CD4-positive, alpha-beta memory T cell (primary cell): ENCODE results near the gene GALNT12. TPM values are rescaled to one million over a fixed set of nuclear protein-coding genes. Genes with fewer than 3 reads are reported as not detected.

Experiments
- CTCF ChIA-PET: fragments of 350-600 bp; sonication (Branson Sonifier 250); formaldehyde crosslinking; loops from one replicate; lab custom pipeline; 2021; ENCODE audit warnings: inconsistent platforms; ENCODE audit not compliant: partially characterized antibody; lab: Charles Lee
- POLR2A ChIA-PET: fragments of 350-600 bp; sonication (Branson Sonifier 250); formaldehyde crosslinking; loops from one replicate; lab custom pipeline; 2021; ENCODE audit not compliant: partially characterized antibody; lab: Charles Lee
- DNase-seq, 5 donors: peaks; one replicate each; pipeline versions ENCODE4 v3.0.0 to v3.0.0-alpha.2; 2020 to 2022; ENCODE audit warnings: mixed read lengths in 1 of 5
- H3K27ac ChIP-seq: one replicate; pipeline ENCODE4 v1.7.0; 2013; ENCODE audit warnings: low read depth, low read length
- H3K27me3 ChIP-seq: 2 replicates; pipeline ENCODE4 v1.7.0; 2013; ENCODE audit warnings: mild to moderate bottlenecking, low read length, moderate library complexity; ENCODE audit not compliant: insufficient read depth
- H3K36me3 ChIP-seq: 2 replicates; pipeline ENCODE4 v1.7.0; 2013; ENCODE audit warnings: mild to moderate bottlenecking, low read length, moderate library complexity; ENCODE audit not compliant: insufficient read depth
- H3K4me1 ChIP-seq: 2 replicates; pipeline ENCODE4 v1.7.0; 2013; ENCODE audit warnings: mild to moderate bottlenecking, low read length, moderate library complexity; ENCODE audit not compliant: insufficient read depth
- H3K4me3 ChIP-seq, 2 donors: one replicate each; pipeline ENCODE4 v1.7.0; 2013; ENCODE audit warnings: low read length in 2 of 2, mild to moderate bottlenecking in 1 of 2
- H3K9me3 ChIP-seq, 2 donors: one replicate each; pipeline ENCODE4 v1.7.0; 2013; ENCODE audit warnings: low read length in 2 of 2, control low read depth in 1 of 2; ENCODE audit not compliant: control insufficient read depth in 1 of 2
- H3K27ac Mint-ChIP-seq, 7 donors: one replicate each; pipeline ENCODE4 v1.8.0; 2020 to 2021; ENCODE audit warnings: mixed read lengths in 7 of 7, mild to moderate bottlenecking in 6 of 7, inconsistent platforms in 3 of 7, moderate library complexity in 3 of 7
- H3K27me3 Mint-ChIP-seq, 2 donors: one replicate each; pipeline ENCODE4 v1.8.0; 2020 to 2021; ENCODE audit warnings: mixed read lengths in 2 of 2
- H3K36me3 Mint-ChIP-seq, 2 donors: one replicate each; pipeline ENCODE4 v1.8.0; 2020 to 2021; ENCODE audit warnings: mixed read lengths in 2 of 2, inconsistent platforms in 1 of 2, mild to moderate bottlenecking in 1 of 2
- H3K4me1 Mint-ChIP-seq, 4 donors: one replicate each; pipeline ENCODE4 v1.8.0; 2020 to 2021; ENCODE audit warnings: mixed read lengths in 4 of 4, mild to moderate bottlenecking in 1 of 4
- H3K4me3 Mint-ChIP-seq, 8 donors: one replicate each; pipeline ENCODE4 v1.8.0; 2020 to 2021; ENCODE audit warnings: mixed read lengths in 8 of 8, mild to moderate bottlenecking in 7 of 8, moderate library complexity in 6 of 8, inconsistent platforms in 3 of 8
- H3K9me3 Mint-ChIP-seq, 8 donors: one replicate each; pipeline ENCODE4 v1.8.0; 2020 to 2021; ENCODE audit warnings: mixed read lengths in 8 of 8, mild to moderate bottlenecking in 5 of 8, inconsistent platforms in 3 of 8, moderate library complexity in 1 of 8
- intact Hi-C: fragments of 100-400 bp; cut with micrococcal nuclease; formaldehyde crosslinking; loops from one replicate; pipeline ENCODE4 v1.15.1; 2023
- polyA plus RNA-seq, 2 donors: library from polyadenylated mRNA; unstranded; fragments of 300-500 nt; fragmentation: Illumina TruSeq; gene quantifications; one replicate each; pipeline ENCODE4 v1.2.3, GENCODE V29; 2021
- total RNA-seq, 2 experiments: library from RNA; stranded (reverse); gene quantifications; one replicate each; pipeline ENCODE4 v1.2.3, GENCODE V29; 2021

Gene GALNT12
- total and polyA plus RNA-seq, 4 experiments from 2014 or later, result 3.1 to 13.8 (median 8.6) TPM

DNA sequence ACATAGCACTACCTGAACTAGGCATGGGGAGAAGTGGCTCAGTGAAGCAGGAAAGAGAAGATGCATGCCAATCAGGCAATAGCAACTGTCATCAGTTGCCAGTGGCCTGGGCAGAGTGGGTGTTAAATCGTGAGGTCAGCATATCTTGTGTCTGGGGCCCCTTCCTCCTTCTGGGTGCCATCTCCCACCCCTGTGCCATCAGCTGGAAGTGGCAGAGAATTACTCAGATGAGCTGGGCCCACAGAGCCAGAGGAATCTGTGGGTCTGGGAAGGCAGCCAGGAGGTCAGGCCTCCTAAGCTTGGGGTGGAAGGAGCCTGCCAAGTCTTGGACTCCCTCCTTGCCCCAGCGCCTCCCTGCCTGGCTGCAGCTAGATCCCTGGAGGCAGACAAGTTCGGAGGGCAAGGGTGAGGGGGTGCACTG is 66.5 kb downstream of the GALNT12 start:
- H3K4me1 Mint-ChIP-seq, result no peaks in the 10 kb centered on the region
- Histone ChIP-seq H3K27me3 (no peaks in the 10 kb centered on the region), H3K36me3 (no peaks in the 10 kb centered on the region), H3K4me3 (no peak overlapping the region), H3K27ac (no peak overlapping the region), H3K9me3 (no peaks in the 10 kb centered on the region), H3K4me1 (no peaks in the 10 kb centered on the region)
- CTCF ChIA-PET, result no interaction called here
- no peak overlapping the region for H3K4me3 Mint-ChIP-seq
- H3K27me3 Mint-ChIP-seq, result peaks cover 6 to 10% of the 10 kb centered on the region in 2 donors
- POLR2A ChIA-PET, result no interaction called here
- no peak overlapping the region for H3K27ac Mint-ChIP-seq
- peaks cover 0 to 5% (median 0%) of the 10 kb centered on the region in 8 donors for H3K9me3 Mint-ChIP-seq
- intact Hi-C loops, result no loop called here
- DNase-seq, result no peak
- H3K36me3 Mint-ChIP-seq, result no peaks in the 10 kb centered on the region

DNA sequence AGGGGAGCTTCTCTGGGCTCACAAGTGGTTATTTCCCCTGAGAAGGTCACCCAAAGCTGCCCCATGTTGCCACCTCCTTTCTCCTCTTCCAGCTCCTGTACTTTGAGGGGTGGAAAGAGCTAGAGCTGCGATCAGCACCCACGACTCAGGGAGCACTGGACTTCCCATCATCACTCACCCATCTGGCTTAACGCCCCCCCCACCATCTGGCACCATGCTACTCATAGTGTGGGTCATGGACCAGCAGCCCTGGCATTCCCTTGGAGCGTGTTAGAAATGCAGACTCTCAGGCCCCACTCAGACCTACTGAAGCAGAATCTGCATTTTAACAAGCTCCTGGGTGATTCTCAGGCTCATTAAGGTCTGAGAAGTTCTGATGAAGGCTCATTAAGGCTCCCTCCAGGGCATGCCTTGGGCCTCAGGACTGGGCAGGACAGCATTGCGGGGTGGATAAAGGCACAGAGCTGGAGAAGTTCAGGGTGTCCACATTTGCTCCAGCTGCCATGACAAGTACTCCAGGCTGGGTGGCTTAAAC is 67.3 kb downstream of the GALNT12 start:
- intact Hi-C loops, result no loop called here
- no peaks in the 10 kb centered on the region for H3K4me1 Mint-ChIP-seq

DNA sequence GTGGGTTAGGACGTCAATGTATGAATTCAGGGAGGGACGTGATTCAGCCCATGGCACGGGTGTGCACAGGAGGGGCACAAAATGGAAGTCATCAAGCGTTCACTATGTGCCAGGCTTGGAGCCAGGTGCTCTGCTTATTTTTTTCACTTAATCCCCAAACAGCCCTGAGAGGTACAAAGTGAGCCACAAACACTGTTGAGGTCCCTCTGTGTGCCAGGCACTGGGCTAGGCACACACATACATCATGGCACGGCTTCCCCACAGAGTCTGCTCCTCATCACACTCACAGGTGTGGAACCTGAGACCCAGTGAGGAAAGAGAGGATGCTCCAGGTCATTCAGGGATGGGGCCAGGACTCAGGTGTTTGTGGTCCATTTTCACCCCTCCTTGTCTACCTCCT is 68.1 kb downstream of the GALNT12 start:
- intact Hi-C loops, result no loop called here
- no peak overlapping the region for H3K4me3 ChIP-seq
- Mint-ChIP-seq H3K9me3 (peaks cover 0 to 3% (median 0%) of the 10 kb centered on the region in 8 donors), H3K4me1 (no peaks in the 10 kb centered on the region), H3K4me3 (no peak overlapping the region), H3K27ac (no peak overlapping the region), H3K27me3 (peaks cover 7 to 17% of the 10 kb centered on the region in 2 donors), H3K36me3 (no peaks in the 10 kb centered on the region)
- H3K4me1 ChIP-seq, result no peaks in the 10 kb centered on the region
- no peaks in the 10 kb centered on the region for H3K27me3 ChIP-seq
- H3K27ac ChIP-seq, result no peak overlapping the region
- no peak for DNase-seq
- H3K36me3 ChIP-seq, result no peaks in the 10 kb centered on the region
- no peaks in the 10 kb centered on the region for H3K9me3 ChIP-seq
- POLR2A ChIA-PET, result no interaction called here
- CTCF ChIA-PET, result no interaction called here

More for the DNA sequence above, 67.3 kb downstream of the GALNT12 start:
- H3K36me3 Mint-ChIP-seq, result no peaks in the 10 kb centered on the region
- no peak overlapping the region for H3K4me3 ChIP-seq
- H3K4me1 ChIP-seq, result no peaks in the 10 kb centered on the region
- H3K27ac Mint-ChIP-seq, result no peak overlapping the region
- no peak for DNase-seq
- ChIA-PET POLR2A (no interaction called here), CTCF (no interaction called here)
- peaks cover 0 to 3% (median 0%) of the 10 kb centered on the region in 8 donors for H3K9me3 Mint-ChIP-seq
- peaks cover 9 to 14% of the 10 kb centered on the region in 2 donors for H3K27me3 Mint-ChIP-seq
- H3K9me3 ChIP-seq, result no peaks in the 10 kb centered on the region
- H3K27me3 ChIP-seq, result no peaks in the 10 kb centered on the region
- H3K27ac ChIP-seq, result no peak overlapping the region
- no peak overlapping the region for H3K4me3 Mint-ChIP-seq
- H3K36me3 ChIP-seq, result no peaks in the 10 kb centered on the region

DNA sequence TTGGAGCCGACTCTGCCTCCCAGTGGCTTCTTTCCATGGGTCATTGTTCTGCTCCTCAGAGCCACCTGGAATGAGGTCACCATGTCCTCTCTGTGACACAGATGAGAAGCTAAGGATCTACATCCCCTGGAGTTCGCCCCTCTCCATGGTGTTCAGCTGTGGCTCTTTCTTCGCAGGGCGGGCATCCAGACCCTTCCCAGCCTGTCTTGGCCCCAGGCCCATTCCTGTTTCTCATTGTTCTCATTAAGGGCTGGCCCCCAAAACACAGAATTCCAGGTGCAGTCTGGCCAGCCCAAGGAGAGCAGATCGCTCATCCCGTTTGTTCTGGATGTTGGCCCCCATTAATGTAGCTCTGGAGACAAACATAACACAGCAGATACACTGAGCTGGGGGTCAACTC is 69.8 kb downstream of the GALNT12 start:
- DNase-seq, result no peak

DNA sequence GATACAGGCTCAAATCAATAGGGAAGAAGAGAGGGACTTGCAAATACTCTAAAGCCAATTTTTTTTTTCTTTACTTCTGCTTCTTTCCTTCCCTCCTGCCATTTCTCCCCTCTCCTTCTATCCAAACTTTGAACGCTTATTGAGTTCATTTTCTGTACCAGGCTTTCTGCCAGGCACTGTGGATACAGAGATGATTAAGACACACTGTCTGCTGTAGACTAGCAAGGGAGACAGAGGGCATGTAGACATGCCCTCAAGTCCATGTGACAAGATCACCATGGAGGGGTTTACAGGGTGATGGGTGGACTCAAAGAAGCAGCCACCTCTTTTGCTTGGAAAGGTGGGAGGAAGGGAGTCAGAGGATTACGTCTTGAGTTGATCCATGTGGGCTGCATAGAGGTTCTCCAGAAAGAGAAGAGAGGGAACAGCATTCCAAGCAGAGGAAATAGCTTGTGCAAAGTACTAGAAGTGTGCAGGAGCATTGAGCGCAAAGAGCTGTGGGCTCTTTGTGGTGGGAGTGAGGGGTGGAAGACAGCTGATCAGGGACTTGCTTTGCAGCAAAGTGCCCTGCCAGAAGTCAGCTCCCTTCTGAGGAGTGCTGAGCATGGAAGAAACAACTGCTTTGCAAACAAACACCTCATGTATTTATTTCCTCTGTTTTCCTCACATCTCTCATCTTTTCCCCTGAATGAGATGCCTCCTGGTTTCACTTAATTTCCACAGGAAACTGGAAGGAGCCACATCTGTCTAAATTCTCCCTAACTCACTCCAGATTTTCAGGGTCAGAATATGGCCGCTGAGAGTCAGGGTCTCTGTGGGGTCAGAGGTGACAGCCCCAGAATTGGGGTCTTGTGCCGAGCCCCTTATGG is 71.9 kb downstream of the GALNT12 start:
- Mint-ChIP-seq H3K9me3 (no peaks in the 10 kb centered on the region), H3K27ac (no peak overlapping the region), H3K27me3 (peaks cover 10 to 31% of the 10 kb centered on the region in 2 donors), H3K4me3 (no peak overlapping the region), H3K4me1 (no peaks in the 10 kb centered on the region), H3K36me3 (no peaks in the 10 kb centered on the region)
- H3K4me3 ChIP-seq, result no peak overlapping the region
- no peaks in the 10 kb centered on the region for H3K27me3 ChIP-seq
- ChIA-PET CTCF (no interaction called here), POLR2A (no interaction called here)
- no peak for DNase-seq
- H3K9me3 ChIP-seq, result no peaks in the 10 kb centered on the region
- intact Hi-C loops, result no loop called here
- H3K27ac ChIP-seq, result no peak overlapping the region
- H3K4me1 ChIP-seq, result no peaks in the 10 kb centered on the region
- H3K36me3 ChIP-seq, result no peaks in the 10 kb centered on the region

More for the DNA sequence above, 69.8 kb downstream of the GALNT12 start:
- Histone ChIP-seq H3K4me1 (no peaks in the 10 kb centered on the region), H3K4me3 (no peak overlapping the region), H3K9me3 (no peaks in the 10 kb centered on the region), H3K27ac (no peak overlapping the region), H3K27me3 (no peaks in the 10 kb centered on the region), H3K36me3 (no peaks in the 10 kb centered on the region)
- intact Hi-C loops, result no loop called here
- Mint-ChIP-seq H3K4me1 (no peaks in the 10 kb centered on the region), H3K4me3 (no peak overlapping the region), H3K9me3 (no peaks in the 10 kb centered on the region), H3K36me3 (no peaks in the 10 kb centered on the region), H3K27ac (no peak overlapping the region), H3K27me3 (peaks cover 6 to 22% of the 10 kb centered on the region in 2 donors)
- ChIA-PET CTCF (no interaction called here), POLR2A (no interaction called here)

DNA sequence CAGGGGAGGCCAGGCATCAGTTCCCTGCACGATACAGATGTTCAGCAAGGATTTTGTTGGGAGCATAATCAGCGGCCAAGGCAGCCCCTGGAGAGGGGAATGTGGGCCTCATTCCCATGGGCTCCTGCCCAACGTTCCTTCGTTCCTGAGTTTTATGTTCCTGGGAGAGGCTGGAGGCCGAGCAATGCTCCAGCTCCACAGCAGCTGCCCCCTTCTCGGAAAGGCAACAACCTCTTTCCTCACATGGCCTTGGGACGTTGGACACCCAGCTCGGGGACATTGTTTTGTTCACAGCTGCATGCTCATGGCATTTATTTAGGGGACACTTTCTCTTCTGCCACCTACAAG is 72.5 kb downstream of the GALNT12 start:
- Histone ChIP-seq H3K27ac (no peak overlapping the region), H3K27me3 (no peaks in the 10 kb centered on the region), H3K9me3 (no peaks in the 10 kb centered on the region), H3K4me1 (no peaks in the 10 kb centered on the region), H3K4me3 (no peak overlapping the region), H3K36me3 (no peaks in the 10 kb centered on the region)
- intact Hi-C loops, result no loop called here
- CTCF ChIA-PET, result no interaction called here
- Mint-ChIP-seq H3K4me1 (no peaks in the 10 kb centered on the region), H3K9me3 (no peaks in the 10 kb centered on the region), H3K4me3 (no peak overlapping the region), H3K27ac (no peak overlapping the region), H3K27me3 (peaks cover 10 to 33% of the 10 kb centered on the region in 2 donors), H3K36me3 (no peaks in the 10 kb centered on the region)
- POLR2A ChIA-PET, result no interaction called here
- no peak for DNase-seq

DNA sequence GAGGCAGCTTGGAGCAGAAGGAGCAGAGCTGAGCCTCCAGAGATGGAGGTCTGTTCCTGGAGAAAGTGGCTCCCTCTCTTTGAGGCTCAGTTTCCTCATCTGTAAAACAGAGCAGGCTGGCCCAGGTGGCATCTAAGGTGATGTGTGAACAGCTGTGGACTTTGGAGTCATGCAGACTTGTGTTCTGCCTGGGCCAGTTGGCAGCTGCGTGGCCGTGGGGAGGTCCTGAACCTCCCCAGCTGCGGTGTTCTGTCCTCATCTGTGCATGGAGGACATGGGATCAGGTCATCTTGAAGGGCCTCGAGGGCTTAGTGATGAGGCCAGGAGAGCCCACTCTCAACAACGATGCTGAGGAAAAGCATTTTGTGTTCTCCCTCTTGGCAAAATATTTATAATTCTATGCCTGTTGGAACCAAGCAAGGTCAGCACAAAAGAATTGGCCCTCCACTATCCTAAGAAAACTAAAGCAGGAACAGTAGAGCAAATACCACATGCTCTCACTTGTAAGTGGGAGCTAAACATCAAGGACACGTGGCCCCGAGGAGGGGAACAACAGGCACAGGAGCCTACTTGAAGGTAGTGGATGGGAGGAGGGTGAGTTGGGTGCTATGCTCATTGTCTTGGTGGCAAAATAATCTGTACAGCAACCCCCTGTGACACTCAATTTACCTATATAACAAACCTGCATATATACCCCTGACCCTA is 73.0 kb downstream of the GALNT12 start:
- Mint-ChIP-seq H3K27me3 (peaks cover 13 to 36% of the 10 kb centered on the region in 2 donors), H3K9me3 (no peaks in the 10 kb centered on the region), H3K4me1 (no peaks in the 10 kb centered on the region), H3K4me3 (no peak overlapping the region), H3K36me3 (no peaks in the 10 kb centered on the region), H3K27ac (no peak overlapping the region)
- CTCF ChIA-PET, result no interaction called here
- Histone ChIP-seq H3K4me1 (no peaks in the 10 kb centered on the region), H3K4me3 (no peak overlapping the region), H3K36me3 (no peaks in the 10 kb centered on the region), H3K27ac (no peak overlapping the region), H3K27me3 (no peaks in the 10 kb centered on the region), H3K9me3 (no peaks in the 10 kb centered on the region)
- POLR2A ChIA-PET, result no interaction called here
- no peak for DNase-seq
- intact Hi-C loops, result no loop called here
